K562 (cell line): ENCODE results near the gene OSGEPL1. TPM values are rescaled to one million over a fixed set of nuclear protein-coding genes. Genes with fewer than 3 reads are reported as not detected.
A peak's percentile ranks its signal among the peaks of the same experiment; 100 is the strongest.

ENCODE experiments used
- BMI1 ChIP-seq: fragments of 150-350 bp; IDR thresholded peaks from 2 replicates; pipeline ENCODE4 v1.6.1; 2014; ENCODE audit warnings: low read length
- FOXP4 ChIP-seq: sonication (generic); formaldehyde crosslinking; IDR thresholded peaks from 2 replicates; pipeline ENCODE4 v1.8.0; 2022; ENCODE audit warnings: mild to moderate bottlenecking, missing genetic modification reagents, borderline replicate concordance
- HDAC6 ChIP-seq: IDR thresholded peaks from 2 replicates; pipeline ENCODE4 v1.6.1; 2012; ENCODE audit warnings: low read depth, mild to moderate bottlenecking, control low read depth, inconsistent platforms, low read length, moderate library complexity
- HNRNPK ChIP-seq: fragments of 200-400 bp; formaldehyde crosslinking; IDR thresholded peaks from one replicate; pipeline ENCODE4 v1.6.1; 2018; ENCODE audit warnings: mild to moderate bottlenecking, low read depth, low read length; ENCODE audit not compliant: poor library complexity, severe bottlenecking
- HNRNPL ChIP-seq: fragments of 200-400 bp; formaldehyde crosslinking; IDR thresholded peaks from 2 replicates; pipeline ENCODE4 v1.6.1; 2017; ENCODE audit warnings: low read depth, mild to moderate bottlenecking, low read length
- KDM1A ChIP-seq, 2 experiments: fragments of 450-650 bp; IDR thresholded peaks; 2 replicates each; pipeline ENCODE4 v1.6.1; 2016; ENCODE audit warnings: mild to moderate bottlenecking in 2 of 2
- MAFK ChIP-seq: IDR thresholded peaks from 2 replicates; pipeline ENCODE4 v1.6.1; 2011; ENCODE audit warnings: low read length, improper control_type of control experiment
- MCM2 ChIP-seq: fragments of 450-650 bp; IDR thresholded peaks from 2 replicates; pipeline ENCODE4 v1.6.1; 2017; ENCODE audit warnings: low read depth, mild to moderate bottlenecking
- MCM7 ChIP-seq, 2 experiments: fragments of 450-650 bp; IDR thresholded peaks; 2 replicates each; pipeline ENCODE4 v1.6.1; 2016 to 2018
- MYNN ChIP-seq, 2 experiments: sonication (generic); formaldehyde crosslinking in 1 of 2; IDR thresholded peaks; 2 replicates each; pipeline versions ENCODE4 v1.5.0 to v1.6.1; 2016 to 2020; ENCODE audit warnings: antibody characterized with exemption in 1 of 2, missing genetic modification reagents in 1 of 2
- POU5F1 ChIP-seq: fragments of 150-350 bp; IDR thresholded peaks from 2 replicates; pipeline ENCODE4 v1.6.1; 2014; ENCODE audit warnings: borderline replicate concordance, low read length, low read depth, mild to moderate bottlenecking; ENCODE audit not compliant: partially characterized antibody
- RB1 ChIP-seq: fragments of 450-650 bp; IDR thresholded peaks from 2 replicates; pipeline ENCODE4 v1.6.1; 2017; ENCODE audit warnings: low read depth, mild to moderate bottlenecking
- SNIP1 ChIP-seq: fragments of 450-650 bp; IDR thresholded peaks from 2 replicates; pipeline ENCODE4 v1.7.1; 2017; ENCODE audit warnings: low read depth, mild to moderate bottlenecking
- SNRNP70 ChIP-seq: fragments of 200-400 bp; formaldehyde crosslinking; optimal IDR thresholded peaks from 2 replicates; pipeline ENCODE3; 2017; ENCODE audit warnings: low read depth, low read length
- STAT5A ChIP-seq: IDR thresholded peaks from 2 replicates; pipeline ENCODE4 v1.6.1; 2012; ENCODE audit warnings: low read length, inconsistent platforms, borderline replicate concordance
- ZBTB11 ChIP-seq, 3 experiments: fragments of 200-800 bp in 1 of 3; fragments of 250-450 bp in 1 of 3; fragments of 450-650 bp in 1 of 3; sonication (Bioruptor Pico) in 1 of 3; sonication (Bioruptor generic) in 1 of 3; formaldehyde crosslinking in 1 of 3; IDR thresholded peaks; 2 replicates each; pipeline versions ENCODE4 v1.6.1 to v1.8.0; 2016 to 2022; ENCODE audit warnings: mild to moderate bottlenecking in 2 of 3, missing genetic modification characterization in 2 of 3, missing compliant biosample characterization in 1 of 3, moderate library complexity in 1 of 3
- ZNF133 ChIP-seq: fragments of 250-450 bp; sonication (Bioruptor Pico); IDR thresholded peaks from 2 replicates; pipeline ENCODE4 v1.4.0; 2020; ENCODE audit warnings: mild to moderate bottlenecking
- polyA plus RNA-seq, 8 experiments: library from polyadenylated mRNA; depleted of rRNA in 4 of 8; stranded (reverse) in 5 of 8; unstranded in 3 of 8; fragments of >200 nt; fragmentation: Nextera tagmentation in 2 of 8; fragmentation: Illumina TruSeq in 1 of 8; extraction: Ambion mirVana in 2 of 8; extraction: Trizol in 1 of 8; gene quantifications; 2 replicates each; pipeline versions ENCODE4 v1.2.1 to v1.2.3, GENCODE V29; 2011 to 2014; ENCODE audit warnings: inconsistent platforms in 1 of 8, missing spikeins in 1 of 8
- total RNA-seq, 7 experiments: library from RNA; depleted of rRNA in 6 of 7; stranded (reverse); fragments of >200 nt in 6 of 7; fragmentation: Illumina TruSeq in 2 of 7; extraction: Trizol in 2 of 7; gene quantifications; 2 replicates each; pipeline versions ENCODE4 v1.2.1 to v1.2.3, GENCODE V29; 2011 to 2021; ENCODE audit warnings: low replicate concordance in 1 of 7

OSGEPL1 gene
- total and polyA plus RNA-seq, 9 of the 15 experiments (the other 6 are each of a cell fraction or from before 2014, with no cell fraction given), result 2.5 to 10.8 (median 6.5) TPM

GRCh38 chr2:189783927-189784867 lies 21.6 kb upstream of the OSGEPL1 start, which contains the start of the genes ORMDL1 and PMS1 (continued):
- TF ChIP-seq FOXP4 (CRISPR knock-in tag), result peak; percentile 85; the same call in 1 of the 2 replicates
- no peak for TF ChIP-seq STAT5A
- TF ChIP-seq BMI1, result no peak
- no peak for TF ChIP-seq ZNF133 (CRISPR knock-in tag)
- peak; percentile 37; the same call in 1 of the 2 replicates for TF ChIP-seq MYNN (IDR thresholded peaks at IDR 0.05)
- TF ChIP-seq MYNN (CRISPR knock-in tag; IDR thresholded peaks at IDR 0.05), result no peak
- TF ChIP-seq MCM7 (IDR thresholded peaks at IDR 0.05), result no peak
- no peak for TF ChIP-seq HDAC6
- no peak for TF ChIP-seq SNRNP70
- TF ChIP-seq MAFK, result no peak
- TF ChIP-seq POU5F1, result no peak
- no peak for TF ChIP-seq KDM1A (IDR thresholded peaks at IDR 0.05)
- TF ChIP-seq RB1, result peak; percentile 57; the same call in 1 of the 2 replicates
- TF ChIP-seq HNRNPK, result peak; percentile 99
- no peak for TF ChIP-seq MCM2
- no peak for TF ChIP-seq ZBTB11 (CRISPR knock-in tag; IDR thresholded peaks at IDR 0.05)
- no peak for TF ChIP-seq SNIP1
- peak; percentile 95; the same call in 1 of the 2 replicates for TF ChIP-seq HNRNPL
